Right atrium auricular region (tissue), 2 donors: ENCODE measurements around the gene CEACAM21. TPM values are rescaled to one million over a fixed set of nuclear protein-coding genes. Genes with fewer than 3 reads are reported as not detected.

Experiments used
- DNase-seq: peaks from one replicate; pipeline ENCODE4 v3.0.0-alpha.2; 2019; ENCODE audit warnings: low spot score
- H3K27ac ChIP-seq, 2 donors: fragments of 200-600 bp; sonication (generic); 1 replicate in 1 of 2; 2 replicates in 1 of 2; pipeline ENCODE4 v1.5.1; 2016 to 2019
- H3K27me3 ChIP-seq, 2 donors: fragments of 200-600 bp; sonication (generic); one replicate each; pipeline versions ENCODE4 v1.5.1 to v1.6.0; 2017 to 2019
- H3K36me3 ChIP-seq: fragments of 200-600 bp; sonication (generic); one replicate; pipeline ENCODE4 v1.5.1; 2016
- H3K4me1 ChIP-seq, 2 donors: fragments of 200-600 bp; sonication (generic); one replicate each; pipeline versions ENCODE4 v1.5.1 to v1.6.0; 2017 to 2019
- H3K4me3 ChIP-seq, 2 donors: fragments of 200-600 bp; sonication (generic); 1 replicate in 1 of 2; 2 replicates in 1 of 2; pipeline ENCODE4 v1.5.1; 2017 to 2019; ENCODE audit warnings: mild to moderate bottlenecking in 1 of 2, moderate library complexity in 1 of 2
- H3K9me3 ChIP-seq, 2 donors: fragments of 200-600 bp; sonication (generic); one replicate each; pipeline ENCODE4 v1.5.1; 2019
- CTCF ChIP-seq, 2 donors: fragments of 200-600 bp; sonication (generic); IDR thresholded peaks; one replicate each; pipeline ENCODE4 v1.5.1; 2019; ENCODE audit warnings: antibody characterized with exemption in 2 of 2
- total RNA-seq, 2 donors: library from RNA; depleted of rRNA; stranded (reverse); fragments of >200 nt; gene quantifications; one replicate each; pipeline ENCODE4 v1.1.0, GENCODE V29; 2016

The CEACAM21 gene
- total RNA-seq, 2 donors from 2014 or later, result 1.3 TPM; not detected in 1

- Histone ChIP-seq H3K4me3 (no peak overlapping the region), H3K4me1 (no peaks in the 10 kb centered on the region), H3K27me3 (no peaks in the 10 kb centered on the region), H3K9me3 (peaks cover 0 to 6% of the 10 kb centered on the region in 2 donors), H3K36me3 (no peaks in the 10 kb centered on the region), H3K27ac (no peak overlapping the region)
- no peak for DNase-seq
- TF ChIP-seq CTCF (IDR thresholded peaks at IDR 0.05), result no peak
Observed at GRCh38 chr19:41589371-41589770, 13.4 kb downstream of the CEACAM21 start.

- no peaks in the 10 kb centered on the region for H3K27me3 ChIP-seq
- TF ChIP-seq CTCF (IDR thresholded peaks at IDR 0.05), result no peak
- H3K27ac ChIP-seq, result no peak overlapping the region
- peaks cover 0 to 6% of the 10 kb centered on the region in 2 donors for H3K9me3 ChIP-seq
- H3K4me3 ChIP-seq, result no peak overlapping the region
- H3K36me3 ChIP-seq, result no peaks in the 10 kb centered on the region
- H3K4me1 ChIP-seq, result no peaks in the 10 kb centered on the region
- DNase-seq, result no peak
Observed at GRCh38 chr19:41590936-41591335, 15.0 kb downstream of the CEACAM21 start.

GRCh38 chr19:41591951-41592562 lies 16.1 kb downstream of the CEACAM21 start:
- DNase-seq, result peak; percentile 40
- TF ChIP-seq CTCF (IDR thresholded peaks at IDR 0.05), result no peak
- H3K9me3 ChIP-seq, result peaks cover 0 to 6% of the 10 kb centered on the region in 2 donors
- no peaks in the 10 kb centered on the region for H3K27me3 ChIP-seq
- no peak overlapping the region for H3K27ac ChIP-seq
- no peaks in the 10 kb centered on the region for H3K4me1 ChIP-seq
- H3K36me3 ChIP-seq, result no peaks in the 10 kb centered on the region
- no peak overlapping the region for H3K4me3 ChIP-seq

GRCh38 chr19:41595258-41595889 lies 19.4 kb downstream of the CEACAM21 start:
- peak; percentile 61 for DNase-seq
- TF ChIP-seq CTCF (IDR thresholded peaks at IDR 0.05), result peak in 1 of 2 donors; percentile 62
- no peaks in the 10 kb centered on the region for H3K27me3 ChIP-seq

GRCh38 chr19:41595890-41596280 lies 19.9 kb downstream of the CEACAM21 start:
- H3K27me3 ChIP-seq, result no peaks in the 10 kb centered on the region
- TF ChIP-seq CTCF (IDR thresholded peaks at IDR 0.05), result no peak
- DNase-seq, result peak; percentile 28

More at GRCh38 chr19:41595258-41595889, 19.4 kb downstream of the CEACAM21 start:
- no peaks in the 10 kb centered on the region for H3K36me3 ChIP-seq
- H3K9me3 ChIP-seq, result peaks cover 0 to 6% of the 10 kb centered on the region in 2 donors
- H3K4me1 ChIP-seq, result no peaks in the 10 kb centered on the region
- no peak overlapping the region for H3K4me3 ChIP-seq
- no peak overlapping the region for H3K27ac ChIP-seq

More at GRCh38 chr19:41595890-41596280, 19.9 kb downstream of the CEACAM21 start:
- no peak overlapping the region for H3K4me3 ChIP-seq
- no peaks in the 10 kb centered on the region for H3K36me3 ChIP-seq
- peaks cover 0 to 6% of the 10 kb centered on the region in 2 donors for H3K9me3 ChIP-seq
- H3K27ac ChIP-seq, result no peak overlapping the region
- H3K4me1 ChIP-seq, result no peaks in the 10 kb centered on the region
